ENCODE data around the gene ZNF521. TPM values are rescaled to one million over a fixed set of nuclear protein-coding genes. Genes with fewer than 3 reads are reported as not detected.

ZNF521 gene
- total and polyA plus RNA-seq, 2 experiments from 2014 or later = 3.1 to 9.2 TPM

DNA sequence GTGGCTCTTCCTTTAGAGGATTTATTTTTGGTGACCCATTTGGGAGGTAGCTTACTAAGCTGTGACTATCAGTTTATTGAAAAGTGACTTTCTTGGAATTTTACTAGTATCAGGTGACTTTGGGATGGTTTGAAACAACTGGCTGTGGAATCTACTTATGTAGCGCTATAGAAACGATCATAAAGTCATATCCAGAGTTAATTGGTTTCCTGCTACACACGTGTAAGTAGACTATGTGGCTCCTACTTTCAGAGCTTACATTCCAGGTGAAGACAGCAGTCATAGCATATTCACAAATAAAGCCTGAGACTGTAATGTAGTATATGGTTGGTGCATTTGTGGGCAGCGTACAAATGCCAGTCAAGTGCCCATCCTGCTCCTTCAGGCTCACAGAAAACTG, 308.9 kb downstream of the ZNF521 start:
- Histone ChIP-seq H3K4me1 (ENCODE audit: insufficient read depth) (peaks cover 13% of the 10 kb centered on the region), H3K27ac (ENCODE audit: low read depth) (no peak overlapping the region), H3K4me3 (no peak overlapping the region), H4K20me1 (replicated peaks; ENCODE audit: insufficient read depth) (peaks cover 12% of the 10 kb centered on the region), H3K9me2 (ENCODE audit: insufficient read depth) (no peaks in the 10 kb centered on the region; the same call in 1 of the 2 replicates), H2AFZ (no peak overlapping the region), H3K4me2 (no peak overlapping the region), H3K27me3 (ENCODE audit: insufficient read depth) (peaks cover 56% of the 10 kb centered on the region), H3K36me3 (ENCODE audit: insufficient read depth) (no peaks in the 10 kb centered on the region), H3K79me2 (replicated peaks; ENCODE audit: insufficient read depth) (no peaks in the 10 kb centered on the region), H3F3A (replicated peaks; ENCODE audit: low read depth) (no peaks in the 10 kb centered on the region)
- peaks cover 39% of the 10 kb centered on the region for H3K4me1 Mint-ChIP-seq
- TF ChIP-seq, protein P1, sequence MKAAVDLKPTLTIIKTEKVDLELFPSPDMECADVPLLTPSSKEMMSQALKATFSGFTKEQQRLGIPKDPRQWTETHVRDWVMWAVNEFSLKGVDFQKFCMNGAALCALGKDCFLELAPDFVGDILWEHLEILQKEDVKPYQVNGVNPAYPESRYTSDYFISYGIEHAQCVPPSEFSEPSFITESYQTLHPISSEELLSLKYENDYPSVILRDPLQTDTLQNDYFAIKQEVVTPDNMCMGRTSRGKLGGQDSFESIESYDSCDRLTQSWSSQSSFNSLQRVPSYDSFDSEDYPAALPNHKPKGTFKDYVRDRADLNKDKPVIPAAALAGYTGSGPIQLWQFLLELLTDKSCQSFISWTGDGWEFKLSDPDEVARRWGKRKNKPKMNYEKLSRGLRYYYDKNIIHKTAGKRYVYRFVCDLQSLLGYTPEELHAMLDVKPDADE (IDR thresholded peaks at IDR 0.05) = no peak
- TF ChIP-seq NANOG (IDR thresholded peaks at IDR 0.05; ENCODE audit: borderline replicate concordance) = no peak
- TF ChIP-seq EZH2phosphoT487 (IDR thresholded peaks at IDR 0.05; ENCODE audit: unreplicated experiment) = no peak
- TF ChIP-seq, protein P2, sequence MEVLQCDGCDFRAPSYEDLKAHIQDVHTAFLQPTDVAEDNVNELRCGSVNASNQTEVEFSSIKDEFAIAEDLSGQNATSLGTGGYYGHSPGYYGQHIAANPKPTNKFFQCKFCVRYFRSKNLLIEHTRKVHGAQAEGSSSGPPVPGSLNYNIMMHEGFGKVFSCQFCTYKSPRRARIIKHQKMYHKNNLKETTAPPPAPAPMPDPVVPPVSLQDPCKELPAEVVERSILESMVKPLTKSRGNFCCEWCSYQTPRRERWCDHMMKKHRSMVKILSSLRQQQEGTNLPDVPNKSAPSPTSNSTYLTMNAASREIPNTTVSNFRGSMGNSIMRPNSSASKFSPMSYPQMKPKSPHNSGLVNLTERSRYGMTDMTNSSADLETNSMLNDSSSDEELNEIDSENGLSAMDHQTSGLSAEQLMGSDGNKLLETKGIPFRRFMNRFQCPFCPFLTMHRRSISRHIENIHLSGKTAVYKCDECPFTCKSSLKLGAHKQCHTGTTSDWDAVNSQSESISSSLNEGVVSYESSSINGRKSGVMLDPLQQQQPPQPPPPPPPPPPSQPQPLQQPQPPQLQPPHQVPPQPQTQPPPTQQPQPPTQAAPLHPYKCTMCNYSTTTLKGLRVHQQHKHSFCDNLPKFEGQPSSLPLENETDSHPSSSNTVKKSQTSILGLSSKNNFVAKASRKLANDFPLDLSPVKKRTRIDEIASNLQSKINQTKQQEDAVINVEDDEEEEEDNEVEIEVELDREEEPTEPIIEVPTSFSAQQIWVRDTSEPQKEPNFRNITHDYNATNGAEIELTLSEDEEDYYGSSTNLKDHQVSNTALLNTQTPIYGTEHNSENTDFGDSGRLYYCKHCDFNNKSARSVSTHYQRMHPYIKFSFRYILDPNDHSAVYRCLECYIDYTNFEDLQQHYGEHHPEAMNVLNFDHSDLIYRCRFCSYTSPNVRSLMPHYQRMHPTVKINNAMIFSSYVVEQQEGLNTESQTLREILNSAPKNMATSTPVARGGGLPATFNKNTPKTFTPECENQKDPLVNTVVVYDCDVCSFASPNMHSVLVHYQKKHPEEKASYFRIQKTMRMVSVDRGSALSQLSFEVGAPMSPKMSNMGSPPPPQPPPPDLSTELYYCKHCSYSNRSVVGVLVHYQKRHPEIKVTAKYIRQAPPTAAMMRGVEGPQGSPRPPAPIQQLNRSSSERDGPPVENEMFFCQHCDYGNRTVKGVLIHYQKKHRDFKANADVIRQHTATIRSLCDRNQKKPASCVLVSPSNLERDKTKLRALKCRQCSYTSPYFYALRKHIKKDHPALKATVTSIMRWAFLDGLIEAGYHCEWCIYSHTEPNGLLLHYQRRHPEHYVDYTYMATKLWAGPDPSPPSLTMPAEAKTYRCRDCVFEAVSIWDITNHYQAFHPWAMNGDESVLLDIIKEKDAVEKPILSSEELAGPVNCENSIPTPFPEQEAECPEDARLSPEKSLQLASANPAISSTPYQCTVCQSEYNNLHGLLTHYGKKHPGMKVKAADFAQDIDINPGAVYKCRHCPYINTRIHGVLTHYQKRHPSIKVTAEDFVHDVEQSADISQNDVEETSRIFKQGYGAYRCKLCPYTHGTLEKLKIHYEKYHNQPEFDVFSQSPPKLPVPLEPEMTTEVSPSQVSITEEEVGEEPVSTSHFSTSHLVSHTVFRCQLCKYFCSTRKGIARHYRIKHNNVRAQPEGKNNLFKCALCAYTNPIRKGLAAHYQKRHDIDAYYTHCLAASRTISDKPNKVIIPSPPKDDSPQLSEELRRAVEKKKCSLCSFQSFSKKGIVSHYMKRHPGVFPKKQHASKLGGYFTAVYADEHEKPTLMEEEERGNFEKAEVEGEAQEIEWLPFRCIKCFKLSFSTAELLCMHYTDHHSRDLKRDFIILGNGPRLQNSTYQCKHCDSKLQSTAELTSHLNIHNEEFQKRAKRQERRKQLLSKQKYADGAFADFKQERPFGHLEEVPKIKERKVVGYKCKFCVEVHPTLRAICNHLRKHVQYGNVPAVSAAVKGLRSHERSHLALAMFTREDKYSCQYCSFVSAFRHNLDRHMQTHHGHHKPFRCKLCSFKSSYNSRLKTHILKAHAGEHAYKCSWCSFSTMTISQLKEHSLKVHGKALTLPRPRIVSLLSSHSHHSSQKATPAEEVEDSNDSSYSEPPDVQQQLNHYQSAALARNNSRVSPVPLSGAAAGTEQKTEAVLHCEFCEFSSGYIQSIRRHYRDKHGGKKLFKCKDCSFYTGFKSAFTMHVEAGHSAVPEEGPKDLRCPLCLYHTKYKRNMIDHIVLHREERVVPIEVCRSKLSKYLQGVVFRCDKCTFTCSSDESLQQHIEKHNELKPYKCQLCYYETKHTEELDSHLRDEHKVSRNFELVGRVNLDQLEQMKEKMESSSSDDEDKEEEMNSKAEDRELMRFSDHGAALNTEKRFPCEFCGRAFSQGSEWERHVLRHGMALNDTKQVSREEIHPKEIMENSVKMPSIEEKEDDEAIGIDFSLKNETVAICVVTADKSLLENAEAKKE (CRISPR knock-in tag; IDR thresholded peaks at IDR 0.05) = no peak
- no peak for TF ChIP-seq EZH2 (IDR thresholded peaks at IDR 0.05; ENCODE audit: low read depth, unreplicated experiment)
- no peak for TF ChIP-seq CREB1 (CRISPR knock-in tag; IDR thresholded peaks at IDR 0.05; ENCODE audit: low read depth)
- TF ChIP-seq JUNB (IDR thresholded peaks at IDR 0.05; ENCODE audit: unreplicated experiment) = no peak
- TF ChIP-seq, protein P3, sequence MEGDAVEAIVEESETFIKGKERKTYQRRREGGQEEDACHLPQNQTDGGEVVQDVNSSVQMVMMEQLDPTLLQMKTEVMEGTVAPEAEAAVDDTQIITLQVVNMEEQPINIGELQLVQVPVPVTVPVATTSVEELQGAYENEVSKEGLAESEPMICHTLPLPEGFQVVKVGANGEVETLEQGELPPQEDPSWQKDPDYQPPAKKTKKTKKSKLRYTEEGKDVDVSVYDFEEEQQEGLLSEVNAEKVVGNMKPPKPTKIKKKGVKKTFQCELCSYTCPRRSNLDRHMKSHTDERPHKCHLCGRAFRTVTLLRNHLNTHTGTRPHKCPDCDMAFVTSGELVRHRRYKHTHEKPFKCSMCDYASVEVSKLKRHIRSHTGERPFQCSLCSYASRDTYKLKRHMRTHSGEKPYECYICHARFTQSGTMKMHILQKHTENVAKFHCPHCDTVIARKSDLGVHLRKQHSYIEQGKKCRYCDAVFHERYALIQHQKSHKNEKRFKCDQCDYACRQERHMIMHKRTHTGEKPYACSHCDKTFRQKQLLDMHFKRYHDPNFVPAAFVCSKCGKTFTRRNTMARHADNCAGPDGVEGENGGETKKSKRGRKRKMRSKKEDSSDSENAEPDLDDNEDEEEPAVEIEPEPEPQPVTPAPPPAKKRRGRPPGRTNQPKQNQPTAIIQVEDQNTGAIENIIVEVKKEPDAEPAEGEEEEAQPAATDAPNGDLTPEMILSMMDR (conservative IDR thresholded peaks at IDR 0.05; ENCODE audit: low read depth in 2 of 2) = no peak
- no peak overlapping the region for H3K4me3 Mint-ChIP-seq
- H3K27me3 Mint-ChIP-seq (ENCODE audit: insufficient read depth, low read depth, poor library complexity) = peaks cover 32% of the 10 kb centered on the region
- ATAC-seq (no peak), DNase-seq (ENCODE audit: low spot score) (no peak)
- no peak overlapping the region for H3K27ac Mint-ChIP-seq
- no peaks in the 10 kb centered on the region for H3K36me3 Mint-ChIP-seq (ENCODE audit: low read depth)
- no peaks in the 10 kb centered on the region; the same call in 2 of the 3 replicates for H3K9me3 Mint-ChIP-seq

Data from GM23338 (cell line).